Common myeloid progenitor, CD34-positive (primary cell): ENCODE measurements around the gene PEAK1.

Source experiments
- CTCF ChIA-PET: fragments of 350-600 bp; sonication (Branson Sonifier 250); formaldehyde crosslinking; loops from one replicate; lab custom pipeline; 2021; ENCODE audit warnings: antibody characterized with exemption; lab: Charles Lee
- POLR2A ChIA-PET: fragments of 350-600 bp; sonication (Branson Sonifier 250); formaldehyde crosslinking; loops from one replicate; lab custom pipeline; 2021; ENCODE audit warnings: antibody characterized with exemption; lab: Charles Lee
- DNase-seq, 3 donors: peaks; one replicate each; pipeline versions ENCODE4 v3.0.0 to v3.0.0-alpha.2; 2013
- H3K27ac ChIP-seq, 2 experiments: 1 replicate in 1 of 2; 2 replicates in 1 of 2; pipeline ENCODE4 v1.7.0; 2013; ENCODE audit warnings: inconsistent platforms in 2 of 2, low read length in 2 of 2, mild to moderate bottlenecking in 2 of 2, low read depth in 1 of 2, moderate library complexity in 1 of 2; ENCODE audit not compliant: severe bottlenecking in 2 of 2, insufficient read depth in 1 of 2, poor library complexity in 1 of 2
- H3K27me3 ChIP-seq, 5 experiments: replicated peaks in 2 of 5; 1 replicate in 3 of 5; 2 replicates in 2 of 5; pipeline versions ENCODE4 v1.6.1 to v1.7.0; 2013; ENCODE audit warnings: low read length in 4 of 5, mild to moderate bottlenecking in 2 of 5, moderate library complexity in 2 of 5, inconsistent platforms in 1 of 5; ENCODE audit not compliant: insufficient read depth in 5 of 5, control insufficient read depth in 4 of 5
- H3K36me3 ChIP-seq, 4 experiments: 1 replicate in 2 of 4; 2 replicates in 2 of 4; pipeline versions ENCODE4 v1.6.1 to v1.7.0; 2013; ENCODE audit warnings: low read length in 3 of 4, control low read depth in 1 of 4, mild to moderate bottlenecking in 1 of 4; ENCODE audit not compliant: control insufficient read depth in 4 of 4, insufficient read depth in 4 of 4
- H3K4me1 ChIP-seq, 4 experiments: 1 replicate in 3 of 4; 2 replicates in 1 of 4; pipeline versions ENCODE4 v1.6.1 to v1.7.1; 2013; ENCODE audit warnings: low read length in 3 of 4, mild to moderate bottlenecking in 3 of 4, control low read depth in 1 of 4, inconsistent platforms in 1 of 4, moderate library complexity in 1 of 4; ENCODE audit not compliant: control insufficient read depth in 4 of 4, insufficient read depth in 4 of 4; ENCODE audit errors: control extremely low read depth in 1 of 4
- H3K4me3 ChIP-seq, 7 experiments: 1 replicate in 4 of 7; 2 replicates in 3 of 7; pipeline versions ENCODE4 v1.5.1 to v1.7.0; 2013; ENCODE audit warnings: mild to moderate bottlenecking in 7 of 7, low read length in 6 of 7, moderate library complexity in 6 of 7, inconsistent platforms in 2 of 7, low read depth in 2 of 7, control low read depth in 1 of 7; ENCODE audit not compliant: insufficient read depth in 4 of 7, control insufficient read depth in 1 of 7; ENCODE audit errors: extremely low read depth in 1 of 7
- H3K9me3 ChIP-seq, 5 experiments: 1 replicate in 4 of 5; 2 replicates in 1 of 5; pipeline versions ENCODE4 v1.6.1 to v1.7.1; 2013; ENCODE audit warnings: low read length in 4 of 5, mild to moderate bottlenecking in 2 of 5, inconsistent platforms in 1 of 5, low read depth in 1 of 5, moderate library complexity in 1 of 5; ENCODE audit not compliant: control insufficient read depth in 4 of 5, insufficient read depth in 2 of 5; ENCODE audit errors: control extremely low read depth in 1 of 5
- WGBS: methylation state at CpG from one replicate; pipeline ENCODE4 v1.1.5; 2013; ENCODE audit not compliant: insufficient coverage; 5-methylcytosine and 5-hydroxymethylcytosine counted together

Gene PEAK1

DNA sequence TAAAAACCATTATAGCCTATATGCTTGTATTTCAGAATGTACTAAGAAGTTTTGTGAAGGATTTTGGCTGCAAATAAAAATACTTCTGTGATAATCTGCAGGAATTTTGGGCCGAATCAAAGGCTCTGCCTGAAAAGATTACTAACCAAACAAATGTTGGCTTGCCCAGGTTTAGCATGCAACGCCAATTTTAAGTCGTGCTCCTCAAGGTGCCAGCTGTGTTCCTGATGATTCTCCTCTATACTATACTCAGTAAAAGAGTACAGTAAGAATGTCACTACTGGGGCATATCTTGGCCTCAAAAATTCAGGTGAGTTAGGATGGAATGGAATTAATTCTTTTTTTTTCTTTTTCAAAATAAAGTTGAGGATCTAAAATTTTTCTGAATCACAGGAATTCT is 198.2 kb downstream of the PEAK1 start:
- no peaks in the 10 kb centered on the region for H3K9me3 ChIP-seq
- no peaks in the 10 kb centered on the region for H3K36me3 ChIP-seq
- H3K4me3 ChIP-seq, result no peak overlapping the region
- DNase-seq, result no peak
- H3K4me1 ChIP-seq, result peaks cover 3 to 20% (median 7%) of the 10 kb centered on the region in 4 experiments
- no peak overlapping the region for H3K27ac ChIP-seq
- ChIA-PET CTCF (no interaction called here), POLR2A (no interaction called here)
- no peaks in the 10 kb centered on the region for H3K27me3 ChIP-seq
- 90% methylated on average over 2 of the region's 3 CpGs for WGBS

DNA sequence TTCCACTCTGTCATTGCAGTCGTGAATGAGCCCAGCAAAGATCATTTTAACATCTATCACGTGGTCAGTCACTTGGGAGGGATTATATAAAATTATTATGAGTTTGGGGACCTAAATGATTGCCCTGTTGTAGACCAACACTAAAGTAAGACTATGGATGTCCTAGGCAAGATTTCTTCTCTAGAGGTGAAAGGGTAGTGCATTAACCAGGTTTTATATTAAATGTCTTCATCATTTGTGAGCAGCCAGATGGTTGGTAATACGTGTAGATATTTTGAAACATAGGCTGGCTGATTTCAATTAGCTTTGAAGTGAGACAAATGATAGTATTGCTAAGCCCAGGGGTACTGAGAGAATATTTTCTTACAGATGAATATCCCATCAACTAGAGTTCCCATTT is 198.7 kb downstream of the PEAK1 start:
- ChIA-PET CTCF (no interaction called here), POLR2A (no interaction called here)
- Histone ChIP-seq H3K4me1 (peaks cover 3 to 18% (median 7%) of the 10 kb centered on the region in 4 experiments), H3K4me3 (no peak overlapping the region), H3K36me3 (no peaks in the 10 kb centered on the region), H3K9me3 (no peaks in the 10 kb centered on the region), H3K27me3 (no peaks in the 10 kb centered on the region), H3K27ac (no peak overlapping the region)
- no peak for DNase-seq
- 100% methylated on average over 1 of the region's 3 CpGs for WGBS

DNA sequence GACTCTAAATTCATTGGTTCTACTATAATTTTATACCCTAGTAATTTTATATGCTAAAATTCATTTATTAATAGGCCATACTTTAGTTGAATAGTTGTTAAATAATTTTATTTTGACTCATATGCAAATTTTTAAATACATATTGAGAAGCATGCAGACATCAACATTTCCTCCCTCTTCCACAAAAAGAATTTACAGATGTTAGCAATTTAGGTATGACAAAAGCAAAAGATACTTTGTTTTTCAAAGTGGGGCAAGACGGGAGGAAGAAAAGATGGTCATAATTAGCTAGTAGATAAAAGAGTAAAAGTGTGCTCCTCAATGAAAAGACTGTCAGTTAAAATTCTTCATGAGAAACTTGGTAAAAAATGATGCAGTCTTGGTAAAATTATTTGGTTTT is 200.1 kb downstream of the PEAK1 start:
- Histone ChIP-seq H3K36me3 (no peaks in the 10 kb centered on the region), H3K4me1 (peaks cover 2 to 10% (median 6%) of the 10 kb centered on the region in 4 experiments), H3K27me3 (no peaks in the 10 kb centered on the region), H3K9me3 (no peaks in the 10 kb centered on the region), H3K27ac (no peak overlapping the region), H3K4me3 (no peak overlapping the region)
- ChIA-PET POLR2A (no interaction called here), CTCF (no interaction called here)
- no peak for DNase-seq
- WGBS, result 100% methylated on average over 1 of the region's 1 CpG

DNA sequence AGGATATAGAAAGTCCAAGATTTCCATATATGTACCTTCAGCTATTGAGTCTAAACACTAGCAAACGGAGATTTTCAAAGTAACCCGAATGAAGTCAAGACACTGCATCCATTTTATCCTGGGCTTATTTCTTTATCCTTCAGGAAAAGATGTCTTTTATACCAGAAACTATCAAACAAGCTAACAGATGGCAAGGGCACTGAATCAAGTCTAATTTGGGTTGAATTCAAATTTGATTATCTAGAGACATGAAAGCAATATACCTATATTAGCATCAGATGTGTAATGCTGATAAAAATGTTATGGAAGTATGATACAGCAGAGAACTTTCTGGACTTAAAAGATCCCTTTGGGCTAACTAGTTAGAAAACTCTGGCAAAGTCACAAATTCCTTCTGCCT is 210.7 kb downstream of the PEAK1 start:
- no peaks in the 10 kb centered on the region for H3K4me1 ChIP-seq
- DNase-seq, result no peak
- H3K27ac ChIP-seq, result no peak overlapping the region
- H3K36me3 ChIP-seq, result no peaks in the 10 kb centered on the region
- no peaks in the 10 kb centered on the region for H3K27me3 ChIP-seq
- H3K9me3 ChIP-seq, result peaks cover 0 to 2% (median 0%) of the 10 kb centered on the region in 5 experiments
- H3K4me3 ChIP-seq, result no peak overlapping the region
- CTCF ChIA-PET, result no interaction called here
- WGBS, result 100% methylated on average over 2 of the region's 2 CpGs
- POLR2A ChIA-PET, result no interaction called here

DNA sequence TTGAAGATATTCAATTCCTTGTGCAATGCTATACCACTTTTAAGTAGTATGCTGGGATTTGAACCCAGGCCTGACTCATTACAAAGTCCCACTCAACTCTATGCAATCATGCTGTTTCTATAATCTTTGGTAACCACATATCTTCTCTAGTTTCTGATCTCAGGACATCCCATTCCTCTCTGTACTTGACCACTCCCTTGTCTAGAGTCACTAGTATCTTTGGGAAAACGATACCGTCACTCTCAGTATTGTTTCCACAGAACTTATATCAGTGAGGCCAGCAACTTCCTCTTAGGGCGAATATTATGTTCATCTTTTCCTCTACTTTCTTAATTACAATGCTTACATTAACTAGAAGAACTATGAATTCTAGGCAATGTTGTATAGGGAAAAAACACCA is 211.7 kb downstream of the PEAK1 start:
- Histone ChIP-seq H3K36me3 (no peaks in the 10 kb centered on the region), H3K4me1 (no peaks in the 10 kb centered on the region), H3K9me3 (peaks cover 0 to 2% (median 0%) of the 10 kb centered on the region in 5 experiments), H3K4me3 (no peak overlapping the region), H3K27me3 (no peaks in the 10 kb centered on the region), H3K27ac (no peak overlapping the region)
- WGBS, result 35% methylated on average over 2 of the region's 3 CpGs
- ChIA-PET CTCF (interaction anchor here (0.6 kb wide), 1 partner anchor 335 kb away, joined by 3 read pairs; no protein-coding TSS in a partner anchor), POLR2A (no interaction called here)
- no peak for DNase-seq

- H3K9me3 ChIP-seq, result peaks cover 0 to 13% (median 6%) of the 10 kb centered on the region in 5 experiments
- no peak for DNase-seq
- no peaks in the 10 kb centered on the region for H3K27me3 ChIP-seq
- POLR2A ChIA-PET, result no interaction called here
- no peak overlapping the region for H3K27ac ChIP-seq
- no peak overlapping the region for H3K4me3 ChIP-seq
- H3K4me1 ChIP-seq, result no peaks in the 10 kb centered on the region
- CTCF ChIA-PET, result no interaction called here
- H3K36me3 ChIP-seq, result peaks cover 0 to 6% (median 1%) of the 10 kb centered on the region in 4 experiments
Measured at GRCh38 chr15:77201665-77202064, 218.2 kb downstream of the PEAK1 start.

DNA sequence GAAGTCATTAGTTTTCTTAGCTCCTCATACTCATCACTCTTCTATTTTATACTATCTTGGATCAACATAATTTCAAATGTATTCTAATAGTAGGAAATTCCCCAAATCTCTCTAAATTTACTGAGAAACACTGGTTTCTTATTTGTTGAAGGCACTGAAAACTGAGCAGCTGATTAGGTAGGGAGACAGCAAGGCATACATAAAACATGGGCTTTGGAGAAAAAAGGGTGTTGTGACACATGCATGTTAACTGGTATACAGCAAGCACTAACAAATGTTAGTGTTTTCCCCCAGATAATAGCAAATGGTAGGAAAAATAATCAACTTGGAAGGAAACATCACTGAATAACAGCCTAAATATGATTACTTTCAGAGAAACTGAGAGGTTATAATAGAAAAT is 223.5 kb downstream of the PEAK1 start:
- H3K36me3 ChIP-seq, result peaks cover 0 to 6% (median 1%) of the 10 kb centered on the region in 4 experiments
- ChIA-PET POLR2A (no interaction called here), CTCF (interaction anchor here (0.6 to 1.0 kb wide), 2 partner anchors 9 to 215 kb away, joined by 3 to 4 read pairs; no protein-coding TSS in a partner anchor)
- H3K27me3 ChIP-seq, result no peaks in the 10 kb centered on the region
- H3K4me3 ChIP-seq, result no peak overlapping the region
- peaks cover 0 to 13% (median 6%) of the 10 kb centered on the region in 5 experiments for H3K9me3 ChIP-seq
- H3K4me1 ChIP-seq, result no peaks in the 10 kb centered on the region
- H3K27ac ChIP-seq, result no peak overlapping the region
- no peak for DNase-seq
